Measurements from ENCODE around the gene NAT14.

DNA sequence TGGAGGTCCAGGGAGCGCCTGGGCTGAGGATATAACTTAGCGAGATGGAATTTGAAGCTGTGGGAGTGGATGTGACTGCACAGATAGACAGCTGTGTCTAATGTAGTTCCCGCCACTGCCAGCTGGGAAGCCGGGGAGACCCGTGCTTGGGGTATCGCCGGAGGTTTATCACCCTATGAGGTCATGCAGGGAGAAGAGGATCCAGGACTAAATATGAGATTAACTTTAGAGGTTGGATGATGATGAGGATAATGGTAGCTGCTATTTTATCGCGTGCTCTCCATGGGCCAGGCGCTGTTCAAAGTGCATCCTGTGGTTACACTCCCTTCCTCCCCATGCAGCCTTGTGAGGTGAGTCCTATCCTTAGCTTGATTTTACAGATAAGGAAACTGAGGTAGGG lies 23.1 kb downstream of the NAT14 start:
- TF ChIP-seq CREB1 (IDR thresholded peaks at IDR 0.05; ENCODE audit: low read depth) (no peak), YY1 (IDR thresholded peaks at IDR 0.05; ENCODE audit: low read depth) (no peak), EP300 (IDR thresholded peaks at IDR 0.05; ENCODE audit: borderline replicate concordance) (no peak), TAF1 (IDR thresholded peaks at IDR 0.05; ENCODE audit: low read depth) (no peak), EGR1 (IDR thresholded peaks at IDR 0.05) (no peak), FOXM1 (IDR thresholded peaks at IDR 0.05; ENCODE audit: borderline replicate concordance, low read depth) (no peak)
- TF ChIP-seq, protein P1, sequence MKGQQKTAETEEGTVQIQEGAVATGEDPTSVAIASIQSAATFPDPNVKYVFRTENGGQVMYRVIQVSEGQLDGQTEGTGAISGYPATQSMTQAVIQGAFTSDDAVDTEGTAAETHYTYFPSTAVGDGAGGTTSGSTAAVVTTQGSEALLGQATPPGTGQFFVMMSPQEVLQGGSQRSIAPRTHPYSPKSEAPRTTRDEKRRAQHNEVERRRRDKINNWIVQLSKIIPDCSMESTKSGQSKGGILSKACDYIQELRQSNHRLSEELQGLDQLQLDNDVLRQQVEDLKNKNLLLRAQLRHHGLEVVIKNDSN (IDR thresholded peaks at IDR 0.05) = no peak
- TF ChIP-seq, protein P2, sequence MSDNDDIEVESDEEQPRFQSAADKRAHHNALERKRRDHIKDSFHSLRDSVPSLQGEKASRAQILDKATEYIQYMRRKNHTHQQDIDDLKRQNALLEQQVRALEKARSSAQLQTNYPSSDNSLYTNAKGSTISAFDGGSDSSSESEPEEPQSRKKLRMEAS (IDR thresholded peaks at IDR 0.05) = no peak

Measured in Ishikawa (cell line).